Measurements from ENCODE around the gene RAB7A.

RAB7A gene

DNA sequence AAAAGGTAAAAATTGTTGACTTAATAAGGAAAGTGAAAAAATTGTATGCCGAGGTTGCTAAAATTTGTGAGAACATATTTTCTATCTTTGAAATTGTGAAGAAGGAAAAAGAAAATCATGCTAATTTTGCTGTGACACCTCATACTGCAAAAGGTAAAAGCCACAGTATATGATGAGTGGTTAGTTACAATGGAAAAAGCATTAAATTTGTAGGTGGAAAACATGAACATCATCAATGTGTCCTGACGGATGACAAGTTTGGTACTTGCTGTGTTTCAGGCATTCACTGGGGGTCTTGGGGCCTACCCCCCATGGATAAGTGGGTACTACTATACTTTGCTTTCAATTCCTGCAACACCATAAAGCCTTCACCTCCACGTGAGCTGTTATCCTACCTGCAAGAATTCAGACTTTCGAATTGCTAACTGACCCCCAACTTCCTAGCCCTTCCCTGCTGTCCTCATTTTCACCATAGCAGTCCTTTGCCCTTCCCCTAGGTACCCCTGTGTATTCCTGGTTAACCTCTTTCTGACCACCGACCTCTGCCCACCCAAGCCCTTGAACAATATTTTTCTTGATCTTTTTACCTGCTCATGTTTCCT lies 62.4 kb downstream of the RAB7A start:
- DNase-seq (ENCODE audit: low read depth), result no peak

DNA sequence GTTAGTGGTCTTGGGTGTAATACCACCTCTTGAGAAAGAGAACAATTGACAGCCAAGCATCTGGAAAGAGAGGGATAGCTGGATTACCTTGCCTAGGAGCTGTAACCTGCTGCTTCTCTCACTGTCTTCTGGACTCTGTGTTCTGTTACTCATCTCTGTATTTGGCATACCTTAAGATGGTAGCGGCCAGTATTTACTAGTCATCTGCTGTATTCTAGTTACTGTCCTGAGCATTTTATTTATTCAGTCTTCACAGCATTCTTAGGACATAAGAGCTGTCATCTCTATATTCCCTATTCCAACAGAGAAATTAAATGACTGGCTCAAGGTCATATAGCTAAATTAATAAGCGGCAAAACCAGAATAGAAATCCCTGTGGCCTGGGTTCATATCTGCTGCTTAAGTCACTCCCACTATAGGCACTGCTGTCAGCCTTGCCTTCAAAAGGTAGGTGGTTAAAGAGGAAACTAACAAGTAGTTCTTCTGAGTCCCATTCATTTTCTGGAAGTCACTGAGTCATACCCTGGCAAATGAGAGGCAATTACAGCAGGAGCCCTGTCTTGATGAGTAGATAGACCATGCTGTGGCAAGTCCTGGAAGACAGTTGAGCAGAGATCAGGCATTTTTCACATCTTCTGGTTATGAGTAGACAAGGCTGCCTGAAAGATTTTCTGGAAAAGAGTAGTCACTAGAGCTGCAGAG lies 68.2 kb downstream of the RAB7A start:
- DNase-seq (ENCODE audit: low read depth), result no peak

DNA sequence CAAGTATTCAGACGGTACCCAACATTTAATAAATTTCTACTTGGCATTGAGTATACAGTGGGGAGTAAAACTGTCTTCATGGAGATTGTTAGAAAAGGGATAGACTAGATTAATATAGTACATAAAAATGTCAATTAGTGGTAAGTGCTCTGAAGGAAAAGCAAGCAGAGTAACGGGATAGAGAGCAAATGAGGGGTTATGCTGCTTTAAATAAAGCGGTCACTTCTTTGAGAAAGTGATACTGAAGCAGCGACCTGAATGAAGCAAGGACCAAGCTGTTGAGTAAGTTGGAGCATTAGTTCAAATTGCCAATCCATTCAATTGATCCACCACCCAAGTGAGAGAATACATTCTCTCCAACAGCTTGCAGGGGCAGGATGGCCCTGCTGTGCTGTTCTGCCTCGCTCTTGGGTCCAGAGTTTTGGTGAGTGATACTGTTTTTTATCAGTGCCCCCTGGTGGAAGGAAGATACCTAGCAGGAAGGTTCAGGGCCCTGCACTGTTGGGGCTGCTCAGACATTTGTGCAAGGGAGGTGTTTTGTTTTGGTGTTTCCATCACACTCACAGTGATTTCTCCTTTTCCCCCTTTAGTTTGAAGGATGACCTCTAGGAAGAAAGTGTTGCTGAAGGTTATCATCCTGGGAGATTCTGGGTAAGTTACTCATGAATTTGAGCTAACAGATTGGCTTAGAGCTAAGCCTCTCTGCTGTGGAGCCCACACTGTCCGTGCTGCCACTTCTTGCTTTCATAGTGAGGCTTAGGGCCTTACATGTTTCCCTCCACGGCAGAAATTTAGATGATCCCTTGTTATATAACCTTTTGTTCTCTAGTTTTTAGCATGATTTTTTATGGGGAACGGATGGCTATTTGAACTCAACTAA lies 69.0 kb downstream of the RAB7A start:
- DNase-seq (ENCODE audit: low read depth), result no peak

DNA sequence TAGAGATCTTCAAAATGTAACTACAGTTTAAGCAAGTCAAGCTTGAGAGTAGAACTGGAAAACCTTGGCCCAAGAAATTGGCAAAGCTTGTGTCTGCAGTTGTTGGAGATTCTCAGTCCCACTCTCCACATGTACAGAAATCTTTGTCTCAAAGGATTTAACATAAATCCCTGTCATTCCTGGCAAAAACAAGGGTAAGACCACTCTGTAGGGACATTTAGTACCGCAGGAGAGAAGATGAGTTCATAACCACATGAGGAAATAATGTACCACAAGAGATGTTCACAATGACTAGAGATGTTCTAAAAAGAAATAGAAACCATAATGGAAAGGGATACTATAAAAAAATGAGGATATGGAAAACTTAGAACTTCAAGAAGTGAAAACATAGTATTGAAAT lies 73.7 kb downstream of the RAB7A start:
- DNase-seq (ENCODE audit: low read depth), result no peak

DNA sequence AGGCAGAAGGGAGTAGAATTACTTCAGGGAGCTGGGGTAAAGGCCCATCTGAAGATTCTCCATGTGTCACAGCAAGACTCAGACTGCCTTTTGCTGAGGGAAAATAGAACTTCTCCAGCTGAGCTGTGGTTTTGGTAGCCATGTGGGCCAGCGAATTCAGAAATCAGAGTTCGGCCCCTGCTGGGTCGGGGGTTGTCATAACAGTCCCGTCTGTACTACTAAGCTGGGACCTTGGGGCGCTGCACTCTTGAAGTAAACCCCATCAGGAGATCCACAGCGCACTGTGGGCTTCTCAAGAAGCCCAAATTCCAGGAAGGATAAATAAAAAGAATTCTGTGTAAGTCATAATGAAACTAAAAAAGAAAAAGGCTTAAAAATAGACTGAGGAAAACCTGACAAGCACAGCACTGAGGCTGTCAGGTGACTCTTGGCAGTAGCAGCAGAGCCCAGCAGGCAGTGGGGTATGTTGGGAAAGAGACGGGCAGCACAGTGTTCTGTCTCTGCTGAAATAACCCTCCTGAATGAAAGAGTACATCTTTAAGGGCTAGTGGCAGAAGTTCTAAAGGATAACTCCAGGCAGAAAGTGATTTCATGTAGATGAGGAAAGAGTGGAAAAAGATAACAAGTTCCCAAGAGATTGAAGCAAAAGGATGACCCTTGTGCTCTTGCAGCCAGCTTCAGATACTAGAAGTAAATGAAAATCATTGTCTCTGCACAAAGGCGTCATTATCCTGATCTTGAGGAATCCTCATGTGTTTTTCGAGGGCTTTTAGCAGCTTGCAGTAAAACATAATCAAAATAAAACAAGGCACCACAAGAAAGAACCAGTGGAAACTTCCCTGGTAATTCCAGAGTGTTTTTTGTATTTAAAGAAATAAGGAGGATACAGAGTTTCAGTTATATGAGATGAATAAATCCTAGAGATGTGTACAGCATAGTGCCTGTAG lies 74.5 kb downstream of the RAB7A start:
- no peak for DNase-seq (ENCODE audit: low read depth)

DNA sequence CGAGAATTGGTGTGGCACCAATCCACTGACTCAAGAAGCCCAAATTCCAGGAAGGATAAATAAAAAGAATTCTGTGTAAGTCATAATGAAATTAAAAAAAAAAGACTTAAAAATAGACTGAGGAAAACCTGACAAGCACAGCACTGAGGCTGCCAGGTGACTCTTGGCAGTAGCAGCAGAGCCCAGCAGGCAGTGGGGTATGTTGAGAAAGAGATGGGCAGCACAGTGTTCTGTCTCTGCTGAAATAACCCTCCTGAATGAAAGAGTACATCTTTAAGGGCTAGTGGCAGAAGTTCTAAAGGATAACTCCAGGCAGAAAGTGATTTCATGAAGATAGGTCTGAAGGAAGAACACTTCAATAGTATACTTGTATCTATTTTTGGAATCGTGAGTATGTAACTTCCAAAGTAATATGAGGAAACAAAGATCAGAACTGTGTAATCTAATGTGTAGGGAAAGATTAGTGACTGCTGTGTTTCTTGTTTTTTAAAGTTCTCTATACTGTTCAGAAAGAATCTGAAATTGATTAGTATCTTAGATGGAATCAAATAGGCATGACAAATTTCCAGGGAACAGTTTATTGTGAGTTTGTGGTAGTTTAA lies 75.9 kb downstream of the RAB7A start:
- DNase-seq (ENCODE audit: low read depth), result no peak

DNA sequence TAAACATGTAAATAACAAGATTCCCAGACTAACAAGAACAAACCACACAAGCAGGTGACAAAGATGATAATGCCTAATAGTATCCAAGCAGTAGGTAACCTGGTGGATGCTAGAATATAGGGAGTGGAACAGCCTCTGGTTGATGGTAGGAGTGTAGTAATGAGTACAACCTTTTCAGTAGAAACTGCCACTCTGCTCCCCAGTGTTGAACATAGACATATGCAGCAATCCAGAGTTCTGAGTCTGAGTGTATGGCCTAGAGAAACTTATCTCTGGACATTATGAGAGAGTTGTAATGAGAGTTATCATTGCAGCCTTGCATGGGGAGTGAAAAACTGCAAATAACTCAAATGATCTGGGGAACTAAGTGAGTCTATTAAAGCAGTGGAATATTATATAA lies 77.3 kb downstream of the RAB7A start:
- DNase-seq (ENCODE audit: low read depth), result no peak

DNA sequence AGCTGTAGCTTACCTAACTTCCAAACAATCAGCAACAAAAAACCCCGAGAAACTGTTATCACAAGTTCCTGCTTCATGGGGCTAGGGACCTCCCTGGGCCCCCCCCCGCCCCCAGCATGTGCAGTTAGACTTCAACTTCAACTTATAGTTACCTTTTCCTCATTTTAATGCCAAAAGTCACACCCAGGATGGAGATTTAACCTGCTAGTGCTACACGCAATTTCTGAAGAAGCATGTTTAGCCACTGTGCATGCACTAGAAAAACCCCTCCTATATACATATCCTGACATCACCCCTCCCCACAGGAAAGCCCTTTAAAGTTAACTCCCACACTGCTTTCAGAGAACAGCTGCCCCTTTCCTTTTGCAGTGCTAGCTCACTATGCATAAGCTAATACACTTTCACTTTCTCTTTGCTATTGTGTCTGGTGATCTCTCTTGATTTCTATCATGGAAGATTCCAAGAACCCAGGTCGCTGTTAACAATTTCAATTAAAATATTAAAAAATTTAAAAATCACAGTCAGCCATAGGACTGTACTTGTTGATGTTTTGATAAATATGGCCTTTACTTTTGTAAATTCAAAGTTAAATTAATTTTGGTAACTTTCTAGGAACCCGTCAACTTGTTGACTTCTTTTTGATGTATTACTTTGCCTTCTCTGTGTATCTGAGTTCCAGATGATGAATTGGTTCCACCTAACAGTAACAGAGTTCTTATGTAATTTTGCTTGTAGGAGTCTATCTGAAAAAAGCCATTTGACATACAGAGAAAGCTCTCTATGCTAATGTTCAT lies 78.2 kb downstream of the RAB7A start:
- peak; percentile 21 for DNase-seq (ENCODE audit: low read depth)

DNA sequence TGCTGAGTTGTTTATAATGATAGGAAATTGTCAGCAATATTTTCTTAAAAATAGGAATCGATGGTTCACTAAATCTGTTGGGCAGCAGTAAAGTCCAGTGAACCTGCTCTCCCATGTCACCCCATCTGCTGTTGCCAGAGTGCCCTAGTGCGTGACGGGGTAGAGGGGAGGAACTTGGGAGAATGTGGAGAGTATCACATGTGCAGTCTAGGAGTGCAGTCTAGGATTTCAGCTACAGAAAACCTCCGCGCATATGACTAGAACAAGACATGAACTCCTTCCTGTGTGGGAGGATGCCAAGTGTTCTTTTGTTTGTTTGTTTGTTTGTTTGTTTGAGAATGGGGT lies 78.8 kb downstream of the RAB7A start:
- DNase-seq (ENCODE audit: low read depth), result no peak

DNA sequence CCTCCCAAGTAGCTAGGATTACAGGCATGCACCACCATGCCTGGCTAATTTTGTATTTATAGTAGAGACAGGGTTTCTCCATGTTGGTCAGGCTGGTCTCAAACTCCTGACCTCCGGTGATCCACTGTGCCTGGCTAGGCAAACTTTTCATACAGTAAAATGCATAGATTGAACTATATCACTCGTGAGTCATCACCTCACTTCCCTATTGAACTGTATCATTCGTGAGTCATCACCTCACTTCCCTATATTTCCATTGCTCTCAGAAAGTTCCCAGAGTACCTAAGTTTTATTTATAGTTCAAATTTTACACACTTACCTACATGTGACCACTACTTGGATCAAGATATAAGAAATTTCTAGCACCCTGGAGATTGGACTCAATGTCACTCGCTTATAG lies 79.8 kb downstream of the RAB7A start:
- no peak for DNase-seq (ENCODE audit: low read depth)

DNA sequence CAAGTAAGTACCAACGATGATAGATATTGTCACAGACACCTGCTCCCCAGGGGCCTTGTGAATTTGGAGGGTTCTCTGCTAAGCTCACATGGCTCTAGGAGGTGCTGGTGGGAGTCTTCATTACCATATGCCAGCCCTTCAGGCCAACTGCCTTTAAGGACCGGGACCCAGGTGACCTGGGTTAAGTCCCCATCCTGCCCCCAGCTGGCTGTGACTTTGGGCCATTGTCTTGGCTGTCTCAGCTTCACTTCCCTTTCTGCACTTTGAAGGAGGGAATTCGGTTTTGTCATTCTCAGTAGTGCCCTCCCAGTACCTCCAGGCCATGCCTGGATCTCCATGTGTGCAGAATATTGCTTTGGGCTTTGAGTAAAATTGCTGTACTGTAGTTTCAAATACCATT lies 80.6 kb downstream of the RAB7A start:
- DNase-seq (ENCODE audit: low read depth), result no peak

DNA sequence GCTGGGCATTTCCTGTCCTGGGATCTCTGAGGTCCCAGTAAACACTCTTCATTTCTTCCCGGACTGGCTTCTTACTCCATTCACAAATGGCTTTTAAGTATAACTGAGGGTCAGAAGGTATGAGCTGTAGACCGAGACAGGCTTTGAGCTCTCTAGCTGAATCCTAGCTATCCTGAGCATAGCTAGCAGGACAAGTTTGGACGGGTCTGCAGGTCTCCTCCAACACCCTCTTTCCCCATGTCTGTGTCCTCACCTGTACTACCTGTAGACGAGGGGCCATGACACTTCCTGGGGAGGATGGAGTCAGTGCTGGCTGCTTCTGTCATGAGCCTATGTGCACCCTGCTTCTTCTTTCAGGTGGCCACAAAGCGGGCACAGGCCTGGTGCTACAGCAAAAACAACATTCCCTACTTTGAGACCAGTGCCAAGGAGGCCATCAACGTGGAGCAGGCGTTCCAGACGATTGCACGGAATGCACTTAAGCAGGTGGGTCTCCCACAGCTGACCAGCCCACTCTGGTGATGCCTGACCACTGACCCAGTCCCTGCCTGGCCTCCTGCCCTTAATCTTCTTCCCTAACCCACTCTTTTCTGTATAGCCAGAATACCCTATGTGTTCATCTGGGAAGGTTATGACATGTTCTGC lies 81.3 kb downstream of the RAB7A start:
- DNase-seq (ENCODE audit: low read depth), result no peak

DNA sequence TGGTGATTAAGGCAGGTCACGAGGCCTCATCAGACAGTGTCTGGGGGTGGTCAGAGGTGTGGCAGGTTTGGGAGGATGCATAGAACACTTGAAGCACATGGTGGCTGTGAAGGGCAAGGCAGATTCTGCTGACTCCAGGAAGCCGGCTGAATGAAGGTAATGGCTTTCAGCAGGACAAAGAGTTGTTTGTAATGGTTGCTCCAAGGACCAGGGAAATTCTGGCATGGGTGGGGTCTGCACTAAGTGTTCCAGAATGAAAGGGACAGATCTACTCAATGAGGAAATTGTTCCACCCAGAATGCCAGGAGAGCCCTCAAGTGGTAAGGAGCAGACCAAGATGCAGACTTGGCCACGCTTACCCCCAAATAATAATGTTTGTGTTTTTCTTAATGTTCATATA lies 82.7 kb downstream of the RAB7A start:
- DNase-seq (ENCODE audit: low read depth), result no peak

DNA sequence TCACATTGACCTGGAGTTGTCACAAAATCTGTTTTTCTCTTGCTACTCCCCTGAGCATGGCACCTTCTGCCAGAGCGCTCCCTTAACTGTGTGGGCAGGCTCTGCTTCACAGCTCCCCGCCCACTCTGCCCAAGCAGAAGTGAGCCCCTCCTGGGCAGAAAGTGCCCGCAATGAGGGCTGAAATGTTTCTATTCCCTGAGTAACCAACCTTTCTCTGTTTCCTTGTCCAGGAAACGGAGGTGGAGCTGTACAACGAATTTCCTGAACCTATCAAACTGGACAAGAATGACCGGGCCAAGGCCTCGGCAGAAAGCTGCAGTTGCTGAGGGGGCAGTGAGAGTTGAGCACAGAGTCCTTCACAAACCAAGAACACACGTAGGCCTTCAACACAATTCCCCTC lies 87.1 kb downstream of the RAB7A start:
- no peak for DNase-seq (ENCODE audit: low read depth)

DNA sequence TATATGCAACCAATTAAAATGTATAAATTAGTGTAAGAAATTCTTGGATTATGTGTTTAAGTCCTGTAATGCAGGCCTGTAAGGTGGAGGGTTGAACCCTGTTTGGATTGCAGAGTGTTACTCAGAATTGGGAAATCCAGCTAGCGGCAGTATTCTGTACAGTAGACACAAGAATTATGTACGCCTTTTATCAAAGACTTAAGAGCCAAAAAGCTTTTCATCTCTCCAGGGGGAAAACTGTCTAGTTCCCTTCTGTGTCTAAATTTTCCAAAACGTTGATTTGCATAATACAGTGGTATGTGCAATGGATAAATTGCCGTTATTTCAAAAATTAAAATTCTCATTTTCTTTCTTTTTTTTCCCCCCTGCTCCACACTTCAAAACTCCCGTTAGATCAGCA lies 88.1 kb downstream of the RAB7A start:
- DNase-seq (ENCODE audit: low read depth), result no peak

DNA sequence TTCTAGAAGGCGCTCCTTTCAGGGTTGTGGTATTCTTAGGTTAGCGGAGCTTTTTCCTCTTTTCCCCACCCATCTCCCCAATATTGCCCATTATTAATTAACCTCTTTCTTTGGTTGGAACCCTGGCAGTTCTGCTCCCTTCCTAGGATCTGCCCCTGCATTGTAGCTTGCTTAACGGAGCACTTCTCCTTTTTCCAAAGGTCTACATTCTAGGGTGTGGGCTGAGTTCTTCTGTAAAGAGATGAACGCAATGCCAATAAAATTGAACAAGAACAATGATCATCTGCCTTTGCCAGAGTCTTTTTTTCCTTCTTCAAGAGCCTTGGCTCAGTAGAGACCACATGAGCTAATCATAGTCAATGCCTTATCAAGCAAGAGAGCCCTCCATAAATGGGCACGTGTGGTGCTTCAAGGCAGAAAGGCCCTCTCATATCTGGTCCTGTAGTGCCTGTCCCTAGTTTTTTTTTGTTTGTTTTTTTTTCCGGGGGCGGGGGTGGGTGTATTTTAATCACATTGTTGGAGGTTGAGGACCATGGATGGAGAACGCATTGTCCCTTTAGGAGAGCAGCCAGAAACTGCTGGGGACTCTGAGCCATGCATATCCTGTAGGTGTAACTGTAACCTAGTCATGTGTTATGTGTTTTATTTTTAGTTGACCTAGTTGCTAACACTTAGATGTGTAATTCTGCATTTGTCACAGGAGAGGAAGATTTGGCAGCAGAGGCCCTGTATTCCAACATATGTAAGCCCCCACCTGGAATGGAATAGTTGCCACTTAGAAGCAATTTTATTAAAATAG lies 88.7 kb downstream of the RAB7A start:
- no peak for DNase-seq (ENCODE audit: low read depth)

DNA sequence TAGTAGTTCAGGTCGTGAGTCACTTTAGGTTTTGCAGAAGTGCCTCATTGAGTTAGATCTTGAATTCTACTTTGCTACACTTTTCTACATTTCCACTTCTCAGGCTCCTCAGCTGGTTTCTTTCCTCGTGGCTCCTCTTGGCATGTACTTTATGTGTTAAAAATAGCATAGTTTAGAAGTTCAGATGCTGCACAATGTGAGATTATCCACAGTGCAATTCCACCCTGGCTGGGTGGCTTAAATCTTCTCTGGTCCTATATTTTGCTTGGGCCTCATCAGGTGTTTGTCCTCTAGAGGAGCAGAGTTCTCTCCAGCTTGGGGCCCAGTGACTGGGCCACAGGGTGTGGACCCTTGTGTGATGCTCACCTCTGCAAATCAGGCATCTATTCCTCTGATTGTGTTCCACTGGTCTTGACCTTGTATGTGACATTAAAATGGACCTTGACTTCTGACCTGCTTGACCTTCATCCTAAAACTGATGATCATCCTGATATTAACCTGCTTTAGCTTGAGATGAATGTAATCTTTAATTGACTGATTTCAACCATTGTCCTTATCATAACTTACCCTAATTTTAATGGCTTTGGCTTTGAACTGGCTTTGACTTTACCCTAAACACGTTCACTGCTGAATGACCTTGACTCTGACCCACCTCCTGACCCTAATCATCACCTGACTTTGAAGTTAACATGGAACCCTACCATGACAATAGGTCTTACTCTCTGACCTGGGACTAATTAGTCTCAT lies 89.5 kb downstream of the RAB7A start:
- no peak for DNase-seq (ENCODE audit: low read depth)

DNA sequence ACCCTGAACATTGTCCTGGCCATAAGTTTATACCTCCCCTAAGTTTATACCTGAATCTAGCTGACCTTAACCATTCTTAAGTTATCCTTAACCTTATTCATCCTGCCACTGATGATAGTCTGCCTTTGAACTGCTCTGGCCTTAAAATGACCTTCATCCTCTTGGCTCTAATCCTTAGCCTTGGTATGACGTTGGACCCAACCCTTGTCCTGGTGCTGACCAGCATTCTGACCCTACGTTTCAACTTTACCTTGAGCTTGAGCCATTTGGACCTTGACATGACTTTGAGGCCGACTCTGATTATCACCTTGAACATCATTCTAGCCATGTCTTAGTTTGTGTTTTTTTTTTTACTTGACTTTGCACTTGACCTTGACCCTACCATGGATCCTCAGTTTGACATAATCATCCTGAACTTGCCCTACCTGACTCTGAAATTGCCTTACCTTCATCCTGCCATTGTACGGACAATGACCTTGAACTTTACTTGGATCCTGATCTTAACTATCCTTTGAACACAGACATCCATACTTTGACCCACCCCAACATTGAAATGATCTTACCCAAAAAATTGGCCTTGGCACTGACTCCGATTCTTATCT lies 92.3 kb downstream of the RAB7A start:
- DNase-seq (ENCODE audit: low read depth), result no peak
